Occipital lobe (tissue), 2 donors: ENCODE results near the gene PRLH. TPM values are rescaled to one million over a fixed set of nuclear protein-coding genes. Genes with fewer than 3 reads are reported as not detected.
"Not testable (repeated sequence)": the region's sequence is repeated elsewhere in the genome, so short reads cannot be mapped to it uniquely, and the experiment has no call there.

ENCODE experiments used
- DNase-seq: peaks from one replicate; lab custom pipeline; 2025; lab: John Stamatoyannopoulos, UW
- total RNA-seq: library from RNA; depleted of rRNA; stranded (reverse); fragments of >200 nt; gene quantifications from one replicate; pipeline ENCODE4 v1.2.3, GENCODE V29; 2014

The PRLH gene
- total RNA-seq, 1 donor from 2014 or later: not detected

- DNase-seq: peak; percentile 47
Measured at GRCh38 chr2:237581751-237582746, 15.7 kb downstream of the PRLH start.

GRCh38 chr2:237583385-237584295 is 17.3 kb downstream of the PRLH start:
- DNase-seq: no peak

DNA sequence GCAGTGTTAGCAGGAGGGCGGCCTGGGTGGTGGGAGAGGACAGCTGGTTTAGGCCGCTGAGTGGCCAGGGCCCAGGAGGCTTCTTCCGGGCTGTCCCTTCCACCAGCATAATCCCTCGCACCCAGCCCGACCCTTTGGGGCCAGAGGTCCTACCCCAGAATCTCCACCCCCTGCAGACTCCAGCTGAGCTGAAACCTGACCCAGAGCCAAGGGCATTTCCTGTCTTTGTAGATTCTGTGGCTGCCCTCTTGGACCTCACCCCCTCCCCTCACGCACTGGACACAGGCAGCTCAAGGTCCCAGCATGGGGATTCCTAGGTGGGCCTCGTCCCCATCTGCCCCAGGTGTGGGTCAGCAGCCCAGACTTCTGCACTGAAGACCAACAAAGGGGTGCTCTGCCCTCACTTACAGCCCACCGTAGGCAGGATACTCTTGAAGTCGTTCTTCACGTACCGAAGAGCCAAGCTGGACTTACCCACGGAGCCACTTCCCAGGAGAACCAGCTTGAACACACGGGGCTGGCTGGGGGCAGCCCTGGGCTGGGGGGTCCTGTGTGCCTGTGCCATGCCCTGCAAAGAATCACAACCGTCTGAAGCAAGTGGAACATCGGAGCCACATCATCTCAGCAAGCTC is 19.3 kb downstream of the PRLH start:
- no peak for DNase-seq

DNA sequence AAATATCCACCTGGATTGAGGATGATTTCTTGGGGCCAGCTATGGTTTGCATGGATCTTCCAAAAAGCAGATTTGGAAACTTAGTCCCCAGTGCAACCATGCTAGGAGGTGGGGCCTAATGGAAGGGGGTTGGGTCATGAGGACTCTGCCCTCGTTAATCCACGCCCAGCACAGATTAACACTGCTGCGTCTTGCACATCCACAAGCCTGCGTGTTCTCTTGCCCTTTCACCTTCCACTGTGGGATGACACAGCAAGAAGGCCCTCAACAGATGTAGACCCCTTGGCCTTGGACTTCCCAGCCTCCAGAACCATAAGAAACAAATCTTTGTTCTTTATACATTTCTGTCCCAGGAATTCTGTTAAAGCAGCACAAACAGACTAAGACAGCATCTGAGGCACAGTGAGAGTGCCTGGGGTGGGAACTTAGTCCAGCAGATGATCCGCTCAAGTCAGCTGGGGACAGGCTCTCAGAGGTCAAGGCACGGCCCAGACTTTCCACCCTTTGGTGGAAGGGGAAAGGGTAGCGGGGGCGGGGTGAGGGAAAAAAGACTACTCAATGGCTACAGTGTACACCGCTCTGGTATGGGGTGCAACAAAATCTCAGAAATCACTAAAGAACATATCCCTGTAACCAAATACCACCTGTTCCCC is 21.8 kb downstream of the PRLH start:
- DNase-seq: no peak

DNA sequence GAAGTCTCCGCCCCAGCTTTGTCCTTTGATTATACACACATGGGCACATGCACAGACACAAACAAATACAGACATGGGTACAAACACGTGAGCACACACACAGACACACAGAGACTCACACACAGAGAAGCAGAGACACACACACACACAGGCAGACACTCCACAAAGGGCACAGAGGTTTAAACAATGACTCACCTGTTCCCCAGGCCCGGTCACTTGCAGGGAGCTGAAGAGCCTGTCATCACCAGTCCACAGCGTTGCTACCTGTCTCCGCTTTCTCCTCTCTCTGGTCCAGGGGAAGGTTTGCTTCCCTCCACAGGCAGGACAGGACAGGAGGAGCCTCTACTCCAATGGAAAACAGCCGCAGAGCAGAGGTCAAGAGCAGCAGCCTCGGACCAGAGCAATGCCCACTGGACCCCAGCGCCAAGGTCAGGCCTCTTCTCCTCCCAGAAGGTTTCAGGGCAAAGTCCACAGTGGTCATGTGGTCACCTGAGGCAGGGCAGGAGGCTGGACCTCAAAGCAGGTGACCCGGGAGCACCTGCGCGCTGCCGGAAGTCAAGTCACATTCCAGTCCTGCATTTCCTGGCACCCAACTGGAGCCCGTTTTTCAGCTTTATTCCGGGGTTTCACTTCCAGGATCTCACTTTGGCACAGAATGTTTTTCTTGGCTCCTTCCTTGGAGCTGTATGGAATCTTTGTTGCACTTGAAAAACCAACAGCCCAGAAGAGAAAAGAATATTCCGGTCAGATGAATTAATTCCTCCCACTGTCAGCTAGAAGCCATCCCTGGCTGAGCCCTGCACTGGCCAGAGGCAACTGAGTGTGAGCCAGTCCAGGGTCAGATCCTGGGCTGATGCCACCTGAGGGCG is 24.1 kb downstream of the PRLH start, which contains the start of gene RAB17:
Gene RAB17 (minus strand): TSS at position 463 of the 869 bp plus-strand sequence. CDS start 4,580 bp downstream, outside the sequence.
- DNase-seq: no peak

DNA sequence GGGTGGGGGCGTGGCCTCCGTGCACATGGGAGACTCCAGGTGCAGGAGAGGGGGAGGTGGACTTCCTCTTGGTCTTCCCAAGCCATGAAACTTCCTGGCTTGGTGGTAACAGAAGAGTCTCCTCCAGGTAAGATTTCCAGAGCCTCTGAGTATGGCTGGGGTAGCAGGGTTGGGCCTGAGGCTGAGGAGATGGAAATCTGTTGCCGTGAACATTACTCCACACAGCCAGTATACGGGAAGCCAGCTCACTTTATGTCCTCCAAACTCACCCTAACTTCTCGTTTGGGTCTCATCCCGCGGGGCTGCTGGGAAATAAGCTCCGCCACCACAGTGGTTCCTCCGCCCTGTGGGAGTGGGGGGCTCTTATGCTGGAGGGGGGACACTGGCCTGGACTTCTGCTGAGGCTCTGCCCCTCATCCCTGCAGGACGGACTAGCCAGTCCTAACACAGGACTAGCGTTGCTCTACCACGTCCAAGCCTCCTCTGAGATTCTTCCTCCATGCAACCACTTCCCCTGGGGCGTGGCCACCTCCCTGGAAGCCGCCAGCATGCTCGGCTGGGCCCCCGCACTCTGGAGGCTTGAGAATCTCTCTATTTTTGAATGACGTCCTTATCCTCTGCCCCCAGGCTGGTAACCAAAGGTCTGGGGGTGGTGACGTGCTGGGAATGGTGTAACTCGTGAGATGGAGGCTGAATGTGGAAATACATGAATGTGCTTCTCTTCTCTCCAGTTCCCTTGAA is 24.9 kb downstream of the PRLH start:
- DNase-seq: no peak

DNA sequence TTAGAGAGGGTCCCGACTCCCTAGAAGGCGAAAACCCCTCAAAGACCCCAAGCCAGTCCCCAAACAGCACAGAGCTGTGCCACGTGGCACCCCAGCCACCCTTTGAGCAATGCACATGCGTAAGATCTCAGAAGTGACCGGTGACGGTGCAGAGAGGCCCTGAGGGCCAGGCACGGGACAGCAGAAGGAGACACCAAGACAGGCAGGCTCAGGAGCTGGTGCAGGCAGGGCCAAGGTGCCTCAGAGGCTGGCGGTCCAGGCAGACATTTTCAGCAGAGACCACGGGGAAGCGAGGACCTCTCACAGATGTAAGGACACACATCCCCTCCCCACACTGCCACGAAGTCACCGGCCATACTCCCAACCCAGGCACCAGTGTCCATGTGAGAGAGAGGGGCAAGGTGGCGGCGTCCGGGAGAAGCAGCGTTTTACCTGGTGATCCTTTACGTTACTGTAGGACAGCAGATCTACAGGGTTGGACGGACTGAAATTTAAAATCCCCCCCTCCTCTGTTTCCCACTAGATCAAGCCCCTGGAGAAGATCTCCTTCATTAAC is 26.1 kb downstream of the PRLH start:
- no peak for DNase-seq

GRCh38 chr2:237593036-237593435 is 26.7 kb downstream of the PRLH start:
- DNase-seq: no peak

GRCh38 chr2:237593596-237594320 is 27.4 kb downstream of the PRLH start:
- DNase-seq: no peak

DNA sequence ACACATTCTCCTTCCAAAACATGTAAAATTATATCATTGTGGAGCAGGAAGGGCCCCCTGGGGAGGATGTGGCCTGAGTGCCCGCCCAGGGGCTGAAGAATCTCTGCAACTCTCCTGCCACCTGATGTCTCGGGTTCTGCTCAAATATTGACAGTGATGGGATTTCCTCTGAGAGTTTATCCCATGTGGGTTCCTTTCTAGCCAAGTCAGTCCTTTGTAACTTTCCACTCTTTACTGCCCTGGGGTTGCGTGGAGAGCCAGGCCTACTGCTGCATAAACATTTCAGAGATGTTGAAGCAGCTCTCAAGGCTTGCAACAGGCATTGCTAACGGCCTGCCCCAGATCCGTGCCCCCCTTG is 28.1 kb downstream of the PRLH start:
- DNase-seq: no peak

GRCh38 chr2:237595829-237596519 is 29.6 kb downstream of the PRLH start:
- DNase-seq: not testable (repeated sequence)

DNA sequence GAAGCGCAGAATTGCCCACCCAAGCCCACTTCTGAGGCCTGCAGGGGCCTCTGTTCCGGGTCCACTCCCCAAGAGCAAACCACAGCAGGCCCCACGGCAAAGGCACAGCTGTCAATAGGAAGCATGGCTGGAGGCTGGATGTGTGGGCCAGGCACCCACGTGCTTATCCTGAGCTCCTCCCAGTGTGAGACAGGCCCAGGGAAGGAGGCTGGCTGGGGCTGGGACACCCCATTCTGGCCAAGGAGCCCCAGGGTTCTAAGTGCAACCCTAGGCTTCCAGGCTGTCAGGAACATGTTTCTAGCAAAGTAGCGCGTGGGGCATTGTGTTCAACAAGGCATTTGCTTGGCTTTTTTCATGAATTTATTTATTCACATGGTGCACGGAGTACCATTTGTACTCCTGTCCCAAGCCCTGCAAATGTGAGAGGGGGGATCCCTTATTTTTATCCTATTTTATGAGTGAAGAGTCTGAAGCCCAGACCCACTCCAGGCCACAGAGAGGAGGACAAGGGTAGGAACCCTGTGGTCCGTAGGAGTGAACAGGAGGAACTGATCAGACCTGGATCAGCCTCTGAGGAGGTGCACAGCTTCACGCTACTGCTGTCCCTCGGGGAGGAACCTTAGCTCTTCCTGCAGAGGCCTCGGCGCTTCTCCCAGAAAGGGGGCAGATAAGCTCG is 30.3 kb downstream of the PRLH start:
- DNase-seq: no peak

DNA sequence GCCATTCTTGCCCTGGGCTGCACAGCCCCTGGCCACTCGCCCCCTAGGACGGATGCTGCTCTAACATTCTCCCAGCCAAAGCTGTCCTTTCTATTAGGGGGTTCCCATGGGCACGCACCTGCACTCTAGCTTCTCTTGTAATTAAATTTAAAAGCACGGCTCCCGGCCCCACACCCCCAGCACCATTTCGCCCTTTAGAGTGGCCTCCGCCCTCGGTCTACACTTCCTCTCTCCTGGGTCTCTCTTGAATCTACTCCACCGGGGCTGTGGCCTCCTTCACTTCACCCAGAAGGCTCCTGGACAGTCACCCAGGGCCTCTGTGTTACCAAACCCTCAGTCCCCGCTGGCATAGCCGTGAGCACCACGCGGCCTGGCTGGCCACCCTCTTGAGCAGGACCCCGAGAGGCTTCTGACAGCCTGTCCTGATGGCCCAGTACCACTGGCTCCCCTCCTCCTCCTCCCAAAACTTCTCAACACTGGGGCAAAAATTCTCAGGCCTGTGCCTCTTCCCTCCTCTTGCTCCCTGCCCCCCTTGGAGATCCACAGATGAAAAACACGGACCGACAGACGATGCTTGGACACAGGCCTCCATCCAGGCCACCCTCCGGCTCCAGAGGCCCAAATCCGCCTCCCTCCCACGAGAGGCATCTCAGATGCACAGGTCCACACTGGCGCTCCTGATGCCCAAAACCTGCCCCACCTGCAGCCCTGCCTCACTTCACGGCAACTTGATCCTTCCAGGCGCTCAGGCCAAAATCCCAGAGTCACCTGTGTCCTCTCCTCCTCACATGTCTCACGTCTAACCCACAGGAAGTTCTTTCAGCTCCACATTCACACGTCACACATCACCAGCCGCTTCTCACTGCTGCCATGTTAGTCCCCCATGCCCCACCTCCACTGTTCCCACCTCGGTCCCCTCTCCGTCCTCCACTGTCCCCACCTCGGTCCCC is 31.1 kb downstream of the PRLH start:
- no peak for DNase-seq

- DNase-seq: no peak
Measured at GRCh38 chr2:237598468-237599208, 32.3 kb downstream of the PRLH start.

DNA sequence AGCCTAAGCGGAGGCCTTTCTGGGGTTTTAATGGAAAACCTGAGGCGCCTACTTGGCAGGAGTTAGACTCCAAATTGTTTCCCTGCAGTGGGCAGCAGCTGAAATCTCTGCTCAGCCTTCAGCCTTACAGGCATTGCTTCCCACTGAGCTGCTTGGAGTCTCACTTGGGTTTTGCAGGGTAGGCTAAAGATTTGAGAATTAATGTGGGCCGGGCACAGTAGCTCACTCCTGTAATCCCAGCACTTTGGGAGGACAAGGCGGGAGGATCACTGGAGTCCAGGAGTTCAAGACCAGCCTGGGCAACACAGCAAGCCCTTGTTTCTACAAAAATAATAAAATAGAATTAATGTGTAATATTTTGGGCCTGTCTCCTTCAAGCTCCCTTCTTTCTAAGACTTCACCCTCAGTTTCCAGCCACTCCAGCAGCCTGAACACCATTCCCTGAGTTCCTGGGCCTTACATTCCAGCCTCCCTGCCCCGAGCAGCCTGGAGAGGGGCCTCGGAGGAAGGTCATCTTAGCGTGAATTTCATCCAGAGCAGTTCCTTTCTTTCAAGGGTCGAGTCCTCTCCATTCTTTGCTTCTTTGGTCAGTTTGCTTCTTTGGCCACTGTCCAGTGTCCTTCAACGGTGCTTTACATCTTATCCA is 33.2 kb downstream of the PRLH start:
- DNase-seq: no peak
